H1 (cell line): ENCODE measurements around the gene IRS1. TPM values are rescaled to one million over a fixed set of nuclear protein-coding genes. Genes with fewer than 3 reads are reported as not detected.

ENCODE experiments used
- CTCF ChIA-PET: fragments of 300-600 bp; sonication (Branson Sonifier 250); formaldehyde crosslinking; loops from one replicate; lab custom pipeline; 2021; ENCODE audit not compliant: partially characterized antibody; lab: Charles Lee
- POLR2A ChIA-PET: fragments of 300-600 bp; sonication (Branson Sonifier 250); formaldehyde crosslinking; loops from one replicate; lab custom pipeline; 2021; ENCODE audit warnings: inconsistent platforms; ENCODE audit not compliant: partially characterized antibody; lab: Charles Lee
- DNase-seq, 2 experiments: peaks; one replicate each; pipeline versions ENCODE4 v3.0.0 to v3.0.0-alpha.2; 2010 to 2022; ENCODE audit warnings: low spot score in 2 of 2, low read depth in 1 of 2, mixed read lengths in 1 of 2
- FAIRE-seq: peaks from 2 replicates; lab custom pipeline; 2011; peaks lifted over from hg19 to GRCh38; lab: Jason Lieb, UNC
- H2AFZ ChIP-seq: 2 replicates; pipeline ENCODE4 v1.8.1; 2012; ENCODE audit warnings: low read length, inconsistent platforms
- H2AK5ac ChIP-seq: 2 replicates; pipeline ENCODE4 v1.6.1; 2013; ENCODE audit warnings: low read depth, low read length
- H2BK120ac ChIP-seq: replicated peaks from 2 replicates; pipeline ENCODE3; 2013; ENCODE audit warnings: low read depth, low read length, inconsistent platforms
- H2BK12ac ChIP-seq: 2 replicates; pipeline ENCODE4 v1.6.1; 2013; ENCODE audit warnings: low read depth, low read length
- H2BK15ac ChIP-seq: 2 replicates; pipeline ENCODE4 v1.6.1; 2013; ENCODE audit warnings: low read length
- H2BK20ac ChIP-seq: 2 replicates; pipeline ENCODE4 v1.6.1; 2013; ENCODE audit warnings: low read length
- H2BK5ac ChIP-seq: 2 replicates; pipeline ENCODE4 v1.6.1; 2013; ENCODE audit warnings: low read depth, low read length
- H3K14ac ChIP-seq: 2 replicates; pipeline ENCODE4 v1.6.1; 2013; ENCODE audit warnings: inconsistent platforms; ENCODE audit not compliant: insufficient read length
- H3K18ac ChIP-seq: 2 replicates; pipeline ENCODE4 v1.6.1; 2013; ENCODE audit warnings: low read length; ENCODE audit errors: extremely low read depth
- H3K23ac ChIP-seq: 2 replicates; pipeline ENCODE4 v1.6.1; 2013; ENCODE audit warnings: inconsistent platforms; ENCODE audit not compliant: insufficient read length
- H3K23me2 ChIP-seq: 2 replicates; pipeline ENCODE4 v1.6.1; 2013; ENCODE audit warnings: low read depth, low read length
- H3K27ac ChIP-seq: 2 replicates; pipeline ENCODE4 v1.6.1; 2011; ENCODE audit warnings: low read depth, low read length, inconsistent platforms
- H3K27me3 ChIP-seq, 4 experiments: replicated peaks in 1 of 4; 1 replicate in 1 of 4; 2 replicates in 3 of 4; pipeline versions ENCODE4 v1.6.1 to v1.8.1; 2011 to 2013; ENCODE audit warnings: low read length in 3 of 4, mild to moderate bottlenecking in 3 of 4, inconsistent platforms in 2 of 4, mixed read lengths in 2 of 4, moderate library complexity in 1 of 4; ENCODE audit not compliant: control insufficient read depth in 3 of 4, insufficient read depth in 3 of 4; ENCODE audit errors: extremely low read depth in 1 of 4
- H3K36me3 ChIP-seq, 4 experiments: 2 replicates each; pipeline versions ENCODE4 v1.6.1 to v1.8.1; 2011 to 2013; ENCODE audit warnings: mild to moderate bottlenecking in 4 of 4, low read length in 3 of 4, moderate library complexity in 2 of 4, control low read depth in 1 of 4, inconsistent platforms in 1 of 4; ENCODE audit not compliant: insufficient read depth in 4 of 4, control insufficient read depth in 2 of 4
- H3K4ac ChIP-seq: replicated peaks from 2 replicates; pipeline ENCODE3; 2013; ENCODE audit warnings: low read length, low read depth, mixed read lengths, inconsistent platforms; ENCODE audit not compliant: insufficient read length
- H3K4me1 ChIP-seq, 4 experiments: replicated peaks in 1 of 4; 1 replicate in 1 of 4; 2 replicates in 3 of 4; pipeline versions ENCODE4 v1.6.1 to v1.8.1; 2011 to 2013; ENCODE audit warnings: low read length in 3 of 4, inconsistent platforms in 2 of 4, mixed read lengths in 1 of 4; ENCODE audit not compliant: insufficient read depth in 4 of 4, control insufficient read depth in 3 of 4
- H3K4me2 ChIP-seq, 2 experiments: 2 replicates each; pipeline versions ENCODE4 v1.6.1 to v1.8.1; 2011 to 2013; ENCODE audit warnings: low read depth in 2 of 2, low read length in 2 of 2, control low read depth in 1 of 2, inconsistent platforms in 1 of 2, mild to moderate bottlenecking in 1 of 2; ENCODE audit not compliant: insufficient read depth in 1 of 2
- H3K4me3 ChIP-seq, 4 experiments: fragments of 200-600, 300-600 bp in 1 of 4; sonication (generic), shearing (Covaris generic), sonication (Bioruptor Twin) in 1 of 4; 2 replicates each; pipeline versions ENCODE4 v1.5.1 to v1.8.1; 2011 to 2016; ENCODE audit warnings: low read length in 4 of 4, low read depth in 3 of 4, control low read depth in 2 of 4, inconsistent platforms in 2 of 4, mild to moderate bottlenecking in 2 of 4, mixed read lengths in 1 of 4, moderate library complexity in 1 of 4; ENCODE audit not compliant: insufficient read depth in 2 of 4; ENCODE audit errors: extremely low read depth in 1 of 4
- H3K56ac ChIP-seq: replicated peaks from 2 replicates; pipeline ENCODE3; 2013; ENCODE audit warnings: low read depth, mild to moderate bottlenecking, mixed read lengths, low read length, inconsistent platforms; ENCODE audit not compliant: insufficient read length
- H3K79me1 ChIP-seq: 2 replicates; pipeline ENCODE4 v1.6.1; 2013; ENCODE audit warnings: low read depth, low read length, control low read depth
- H3K79me2 ChIP-seq, 2 experiments: 2 replicates each; pipeline versions ENCODE4 v1.6.1 to v1.8.1; 2012 to 2013; ENCODE audit warnings: low read length in 2 of 2, mild to moderate bottlenecking in 2 of 2, inconsistent platforms in 1 of 2; ENCODE audit not compliant: insufficient read depth in 2 of 2, control insufficient read depth in 1 of 2
- H3K9ac ChIP-seq, 4 experiments: replicated peaks in 1 of 4; 1 replicate in 1 of 4; 2 replicates in 3 of 4; pipeline versions ENCODE4 v1.6.1 to v1.8.1; 2011 to 2013; ENCODE audit warnings: low read depth in 3 of 4, low read length in 3 of 4, control low read depth in 2 of 4, mild to moderate bottlenecking in 2 of 4, moderate library complexity in 2 of 4, inconsistent platforms in 1 of 4; ENCODE audit errors: extremely low read depth in 1 of 4
- H3K9me3 ChIP-seq, 2 experiments: 2 replicates each; pipeline versions ENCODE4 v1.6.1 to v1.8.1; 2012 to 2013; ENCODE audit warnings: mild to moderate bottlenecking in 2 of 2, moderate library complexity in 2 of 2, control low read depth in 1 of 2, inconsistent platforms in 1 of 2, low read depth in 1 of 2, low read length in 1 of 2, mixed read lengths in 1 of 2; ENCODE audit not compliant: insufficient read depth in 2 of 2
- H4K20me1 ChIP-seq, 2 experiments: replicated peaks in 1 of 2; 2 replicates each; pipeline versions ENCODE3 to v1.8.1; 2011 to 2013; ENCODE audit warnings: inconsistent platforms in 2 of 2, low read length in 2 of 2, mild to moderate bottlenecking in 1 of 2; ENCODE audit not compliant: insufficient read depth in 2 of 2, control insufficient read depth in 1 of 2
- H4K5ac ChIP-seq: 2 replicates; pipeline ENCODE4 v1.6.1; 2013; ENCODE audit warnings: low read length, low read depth, mixed read lengths, inconsistent platforms; ENCODE audit not compliant: insufficient read length
- H4K8ac ChIP-seq: 2 replicates; pipeline ENCODE4 v1.8.0; 2013; ENCODE audit warnings: mild to moderate bottlenecking, moderate library complexity, low read length, inconsistent platforms; ENCODE audit not compliant: insufficient read depth; ENCODE audit errors: extremely low read depth
- H4K91ac ChIP-seq: replicated peaks from 2 replicates; pipeline ENCODE3; 2013; ENCODE audit warnings: low read length, mixed read lengths, inconsistent platforms; ENCODE audit not compliant: insufficient read length
- POLR2AphosphoS5 ChIP-seq: IDR thresholded peaks from 2 replicates; pipeline ENCODE4 v1.6.1; 2011; ENCODE audit warnings: low read depth, low read length
- WGBS, 2 experiments: shearing (Covaris generic) in 1 of 2; methylation state at CpG; one replicate each; pipeline versions ENCODE4 v1.1.6 to v1.1.7; 2013 to 2015; ENCODE audit warnings: low lambda C conversion rate in 2 of 2, mixed read lengths in 2 of 2, inconsistent platforms in 1 of 2, low coverage in 1 of 2, missing lambda C conversion rate in 1 of 2; ENCODE audit not compliant: insufficient replicate concordance in 2 of 2, insufficient coverage in 1 of 2, insufficient read length in 1 of 2; ENCODE audit errors: extremely low coverage in 1 of 2, missing lambda C conversion rate in 1 of 2; 5-methylcytosine and 5-hydroxymethylcytosine counted together
- polyA plus RNA-seq, 7 experiments: library from polyadenylated mRNA; depleted of rRNA in 3 of 7; stranded (reverse) in 5 of 7; unstranded in 2 of 7; fragments of >200 nt in 5 of 7; fragments of 200-250 nt in 2 of 7; gene quantifications; 1 replicate in 5 of 7; 2 replicates in 1 of 7; 4 replicates in 1 of 7; pipeline versions ENCODE4 v1.2.1 to v1.2.3, GENCODE V29; 2011 to 2013; ENCODE audit warnings: missing spikeins in 2 of 7, mixed read lengths in 2 of 7
- total RNA-seq: library from RNA; stranded (reverse); fragmentation: NEBNext Ultra II Directional; extraction: Animal tissue kit (Norgen Biotek cat#: 25700); gene quantifications from 2 replicates; pipeline ENCODE4 v1.2.1, GENCODE V29; 2021

The IRS1 gene
- total and polyA plus RNA-seq, 2 of the 8 experiments (the other 6 are each of a cell fraction or from before 2014, with no cell fraction given), result 9.1 to 26.9 TPM

- Histone ChIP-seq H3K4me2 (no peak overlapping the region), H3K79me1 (no peaks in the 10 kb centered on the region), H3K36me3 (peaks cover 0 to 8% (median 3%) of the 10 kb centered on the region in 4 experiments; a peak in 2 of 8 replicates), H3K14ac (no peak overlapping the region), H3K79me2 (peaks cover 0 to 42% of the 10 kb centered on the region in 2 experiments; a peak in 2 of 4 replicates)
- DNase-seq, result no peak
- no peak for TF ChIP-seq POLR2AphosphoS5
- TF ChIP-seq, all 59 proteins: peak for 0
- H2AFZ ChIP-seq, result no peak overlapping the region
- H3K18ac ChIP-seq, result no peak overlapping the region
- ChIA-PET POLR2A (no interaction called here), CTCF (no interaction called here)
- no peaks in the 10 kb centered on the region for H3K27me3 ChIP-seq
- no peak overlapping the region for H3K27ac ChIP-seq
- H2BK120ac ChIP-seq, result no peak overlapping the region
- H3K23me2 ChIP-seq, result no peaks in the 10 kb centered on the region
- H3K23ac ChIP-seq, result no peak overlapping the region
- no peak overlapping the region for H4K5ac ChIP-seq
- no peaks in the 10 kb centered on the region; a peak in 1 of 7 replicates for H3K4me1 ChIP-seq
- FAIRE-seq, result no peak
- H2BK20ac ChIP-seq, result no peak overlapping the region
- peaks cover 0 to 1% of the 10 kb centered on the region in 2 experiments for H4K20me1 ChIP-seq
- no peak overlapping the region; the same call in 1 of the 2 replicates for H2AK5ac ChIP-seq
- H2BK15ac ChIP-seq, result no peak overlapping the region
- no peak overlapping the region for H3K9ac ChIP-seq
- H3K4me3 ChIP-seq, result no peak overlapping the region
- no peak overlapping the region for H2BK5ac ChIP-seq
- H3K4ac ChIP-seq, result no peak overlapping the region
- H4K8ac ChIP-seq, result no peak overlapping the region
- H3K9me3 ChIP-seq, result 0 out of 4 replicates have a peak, but pooled peaks cover 0 to 8% of the 10 kb centered on the region in 2 experiments
- no peak overlapping the region for H3K56ac ChIP-seq
- no peak overlapping the region for H4K91ac ChIP-seq
- WGBS, 2 experiments, result 96% methylated on average over 4 of the region's 4 CpGs; no CpG with 5 or more reads in 1 of the 2 experiments
- H2BK12ac ChIP-seq, result no peak overlapping the region
These were observed 23.5 kb downstream of the IRS1 start for GRCh38 chr2:226776104-226776503.
